Measurements from ENCODE around the gene GUCA1A.
"Not testable (repeated sequence)": the region's sequence is repeated elsewhere in the genome, so short reads cannot be mapped to it uniquely, and the experiment has no call there.

Gene GUCA1A

DNA sequence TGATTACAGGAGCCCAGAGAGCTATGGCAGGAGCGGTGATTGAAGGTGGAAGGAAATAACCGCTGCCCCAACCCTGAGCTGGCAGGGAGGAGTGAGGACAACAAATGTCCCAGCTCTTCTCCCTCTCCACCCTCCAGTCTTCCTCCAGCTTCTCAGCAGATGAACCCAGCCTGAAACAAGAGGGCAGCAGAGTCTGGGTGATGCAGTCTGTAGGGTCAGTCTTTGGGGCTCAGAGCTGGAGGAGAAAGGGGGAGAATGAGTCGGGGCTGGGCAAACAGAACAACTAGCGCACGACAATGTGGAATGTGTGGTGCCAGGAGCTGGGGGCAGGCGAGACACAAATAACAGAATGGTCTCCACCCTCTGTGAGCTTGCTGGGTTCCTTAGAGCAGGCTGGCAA is 4.5 kb upstream of the GUCA1A start:
- TF ChIP-seq, protein P1, sequence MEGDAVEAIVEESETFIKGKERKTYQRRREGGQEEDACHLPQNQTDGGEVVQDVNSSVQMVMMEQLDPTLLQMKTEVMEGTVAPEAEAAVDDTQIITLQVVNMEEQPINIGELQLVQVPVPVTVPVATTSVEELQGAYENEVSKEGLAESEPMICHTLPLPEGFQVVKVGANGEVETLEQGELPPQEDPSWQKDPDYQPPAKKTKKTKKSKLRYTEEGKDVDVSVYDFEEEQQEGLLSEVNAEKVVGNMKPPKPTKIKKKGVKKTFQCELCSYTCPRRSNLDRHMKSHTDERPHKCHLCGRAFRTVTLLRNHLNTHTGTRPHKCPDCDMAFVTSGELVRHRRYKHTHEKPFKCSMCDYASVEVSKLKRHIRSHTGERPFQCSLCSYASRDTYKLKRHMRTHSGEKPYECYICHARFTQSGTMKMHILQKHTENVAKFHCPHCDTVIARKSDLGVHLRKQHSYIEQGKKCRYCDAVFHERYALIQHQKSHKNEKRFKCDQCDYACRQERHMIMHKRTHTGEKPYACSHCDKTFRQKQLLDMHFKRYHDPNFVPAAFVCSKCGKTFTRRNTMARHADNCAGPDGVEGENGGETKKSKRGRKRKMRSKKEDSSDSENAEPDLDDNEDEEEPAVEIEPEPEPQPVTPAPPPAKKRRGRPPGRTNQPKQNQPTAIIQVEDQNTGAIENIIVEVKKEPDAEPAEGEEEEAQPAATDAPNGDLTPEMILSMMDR (IDR thresholded peaks at IDR 0.05; ENCODE audit: control extremely low read depth, extremely low read depth, low read depth, missing control alignments): no peak
- CTCF ChIA-PET: interaction anchor here (1.2 to 1.5 kb wide), 7 partner anchors 10 to 382 kb away, joined by 3 to 4 read pairs (median 3); no protein-coding TSS in a partner anchor
- no peak for DNase-seq (ENCODE audit: extremely low spot score)
- POLR2A ChIA-PET: no interaction called here

DNA sequence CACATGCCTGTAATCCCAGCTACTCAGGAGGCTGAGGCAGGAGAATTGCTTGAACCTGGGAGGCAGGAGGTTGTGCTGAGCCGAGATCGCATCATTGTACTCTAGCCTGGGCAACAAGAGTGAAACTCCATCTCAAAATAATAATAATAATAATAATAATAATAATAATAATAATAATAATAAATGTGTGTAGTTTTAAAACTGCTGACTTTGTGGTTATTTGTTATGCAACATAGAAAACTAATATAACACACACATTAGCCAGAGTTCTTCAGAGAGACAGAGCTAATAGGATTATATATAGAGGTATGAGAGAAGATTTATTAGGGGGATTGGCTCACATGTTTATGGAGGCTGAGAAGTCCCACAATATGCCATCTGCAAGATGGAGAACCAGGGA is 3.4 kb upstream of the GUCA1A start:
- POLR2A ChIA-PET; DNase-seq (ENCODE audit: extremely low spot score): not testable (repeated sequence)
- CTCF ChIA-PET: interaction anchor here (1.2 to 1.6 kb wide), 3 partner anchors 14 to 96 kb away, joined by 3 read pairs; a partner anchor contains a TSS

DNA sequence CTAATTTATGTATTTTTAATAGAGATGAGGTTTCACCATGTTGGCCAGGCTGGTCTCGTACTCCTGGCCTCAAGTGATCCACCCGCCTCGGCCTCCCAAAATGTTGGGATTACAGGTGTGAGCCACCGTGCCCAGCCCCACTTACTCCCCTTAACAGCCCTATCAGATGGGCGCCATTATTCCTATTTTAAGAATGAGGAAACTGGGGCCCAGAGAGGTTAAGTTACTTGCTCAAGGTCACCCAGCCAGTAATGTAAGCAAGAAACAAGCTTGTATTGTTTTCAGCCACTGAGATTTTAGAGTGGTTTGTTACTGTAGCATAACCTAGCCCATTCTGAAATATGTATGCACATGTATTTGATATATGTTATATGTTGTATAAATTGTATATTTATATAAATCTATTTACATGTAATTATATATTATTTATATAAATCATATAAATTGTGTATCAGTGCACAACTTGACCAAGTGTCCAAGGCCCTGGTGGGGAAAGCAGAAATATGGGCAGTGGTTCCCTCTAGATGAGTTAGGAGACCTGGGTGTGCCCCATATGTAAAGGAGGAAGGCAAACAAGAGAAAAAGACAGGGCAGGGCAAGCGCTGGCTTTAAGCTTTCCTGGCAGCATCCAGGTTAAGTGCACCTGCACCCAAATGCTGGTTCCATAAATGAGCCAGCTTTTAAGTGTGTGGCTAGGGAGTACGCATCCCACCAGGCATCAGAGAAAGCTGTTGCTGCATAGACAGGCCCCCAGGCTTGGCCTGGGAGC is 1.2 kb upstream of the GUCA1A start:
- DNase-seq (ENCODE audit: extremely low spot score): no peak
- POLR2A ChIA-PET: no interaction called here
- CTCF ChIA-PET: interaction anchor here (1.0 kb wide), 1 partner anchor 42 kb away, joined by 3 read pairs; no protein-coding TSS in a partner anchor
- TF ChIP-seq, protein P1 (IDR thresholded peaks at IDR 0.05; ENCODE audit: control extremely low read depth, extremely low read depth, low read depth, missing control alignments): no peak

DNA sequence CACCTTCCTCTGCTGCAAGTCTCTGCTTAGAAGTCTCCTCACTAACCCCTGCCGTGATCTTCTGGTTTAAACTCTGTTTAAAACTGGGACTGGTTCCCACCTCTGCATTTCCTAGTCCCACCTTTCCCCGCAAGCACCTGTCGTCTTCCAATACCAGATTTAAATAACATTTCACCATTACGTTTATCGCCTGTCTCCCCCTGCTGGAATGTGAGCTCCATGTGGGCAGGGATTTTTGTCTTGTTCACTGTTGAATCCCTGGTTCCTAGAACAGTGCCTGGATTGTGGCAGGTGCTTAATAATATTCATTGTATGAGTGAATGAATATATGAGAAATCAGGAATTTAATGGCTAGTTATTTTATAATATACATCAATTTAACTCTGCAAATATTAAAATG is 2.7 kb downstream of the GUCA1A start:
- TF ChIP-seq, protein P1 (IDR thresholded peaks at IDR 0.05; ENCODE audit: control extremely low read depth, extremely low read depth, low read depth, missing control alignments): no peak
- ChIA-PET CTCF (interaction anchor here (1.5 kb wide), 1 partner anchor 20 kb away, joined by 3 read pairs; a partner anchor contains a TSS), POLR2A (no interaction called here)
- no peak for DNase-seq (ENCODE audit: extremely low spot score)

DNA sequence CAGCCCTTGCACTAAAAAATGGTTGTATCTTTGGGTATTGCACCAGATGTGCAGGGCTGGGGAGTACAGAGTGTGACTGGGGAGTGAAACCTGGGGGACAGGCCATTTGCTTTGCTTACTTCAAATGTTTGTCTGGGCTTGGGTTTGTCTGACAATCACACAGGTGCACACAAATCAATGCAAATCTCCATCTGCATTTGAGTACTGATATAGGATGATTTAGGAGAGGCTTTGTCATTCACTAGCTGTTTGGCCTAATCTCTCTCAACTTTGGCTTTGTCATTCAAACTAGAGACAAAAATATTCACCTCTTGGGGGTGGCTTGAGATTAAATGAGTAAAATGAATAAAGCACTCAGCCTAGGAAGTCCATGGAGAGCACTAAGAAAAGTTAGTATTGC is 3.8 kb downstream of the GUCA1A start:
- POLR2A ChIA-PET: no interaction called here
- TF ChIP-seq, protein P1 (IDR thresholded peaks at IDR 0.05; ENCODE audit: control extremely low read depth, extremely low read depth, low read depth, missing control alignments): no peak
- CTCF ChIA-PET: interaction anchor here (1.0 to 1.6 kb wide), 3 partner anchors 21 to 371 kb away, joined by 3 to 5 read pairs (median 3); a partner anchor contains a TSS

DNA sequence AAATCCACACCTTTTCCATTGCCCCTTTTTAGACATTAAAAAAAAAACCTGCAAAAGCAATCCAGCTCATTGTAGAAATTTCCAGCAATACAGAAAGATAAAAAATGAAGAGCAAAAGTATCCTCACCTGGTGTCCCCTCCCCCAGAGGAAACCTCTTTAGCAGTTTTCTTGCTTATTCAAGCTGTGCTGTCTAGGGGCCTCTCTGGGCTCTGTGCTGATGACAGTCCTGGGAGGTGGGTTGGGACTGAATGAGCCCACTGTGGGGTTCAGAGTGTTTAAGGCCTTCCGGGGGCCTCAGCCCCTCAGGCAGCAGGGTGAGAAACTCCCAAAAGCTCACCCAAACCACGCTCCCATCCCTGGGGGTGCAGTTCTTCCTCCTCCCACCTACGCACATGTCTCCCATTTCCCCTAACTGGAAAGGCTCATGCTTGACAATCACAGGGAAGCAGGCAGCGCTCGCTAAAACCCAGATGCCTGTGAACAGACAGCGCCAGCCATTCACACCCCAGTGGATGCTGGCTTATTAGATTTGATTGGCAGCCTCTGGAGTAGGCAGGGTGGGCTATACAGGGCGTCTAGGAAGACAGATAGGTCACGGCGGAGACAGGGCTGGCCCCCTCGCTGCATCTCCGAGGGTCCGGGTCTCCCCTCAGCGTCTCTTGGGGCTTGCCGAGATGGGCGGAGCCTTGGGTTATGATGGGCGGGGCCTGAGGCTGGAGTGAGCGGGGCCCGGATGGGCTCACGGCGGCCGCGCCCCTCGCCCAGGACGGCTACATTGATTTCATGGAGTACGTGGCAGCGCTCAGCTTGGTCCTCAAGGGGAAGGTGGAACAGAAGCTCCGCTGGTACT is 4.6 kb downstream of the GUCA1A start:
- TF ChIP-seq, protein P1 (IDR thresholded peaks at IDR 0.05; ENCODE audit: control extremely low read depth, extremely low read depth, low read depth, missing control alignments): no peak
- POLR2A ChIA-PET: no interaction called here
- CTCF ChIA-PET: interaction anchor here (1.0 to 1.6 kb wide), 3 partner anchors 9 to 370 kb away, joined by 3 to 5 read pairs (median 3); no protein-coding TSS in a partner anchor
- DNase-seq (ENCODE audit: extremely low spot score): no peak

More for the DNA sequence above, 3.8 kb downstream of the GUCA1A start:
- no peak for DNase-seq (ENCODE audit: extremely low spot score)

Measured in GM10248 (cell line).